CD4-positive, alpha-beta T cell treated with Interleukin-4 for 4 hours (primary cell): ENCODE data around the gene ADCY1.
"Not testable (repeated sequence)": the region's sequence is repeated elsewhere in the genome, so short reads cannot be mapped to it uniquely, and the experiment has no call there.

Experiments used
- DNase-seq: peaks from one replicate; pipeline ENCODE4 v3.0.0-alpha.2; 2020

ADCY1 gene

GRCh38 chr7:45768516-45769394 lies 194.6 kb downstream of the ADCY1 start:
- peak; percentile 96 for DNase-seq

- DNase-seq: not testable (repeated sequence)
These were observed 195.5 kb downstream of the ADCY1 start for GRCh38 chr7:45769626-45770025.
